ENCODE measurements around the gene TMEM9.

DNA sequence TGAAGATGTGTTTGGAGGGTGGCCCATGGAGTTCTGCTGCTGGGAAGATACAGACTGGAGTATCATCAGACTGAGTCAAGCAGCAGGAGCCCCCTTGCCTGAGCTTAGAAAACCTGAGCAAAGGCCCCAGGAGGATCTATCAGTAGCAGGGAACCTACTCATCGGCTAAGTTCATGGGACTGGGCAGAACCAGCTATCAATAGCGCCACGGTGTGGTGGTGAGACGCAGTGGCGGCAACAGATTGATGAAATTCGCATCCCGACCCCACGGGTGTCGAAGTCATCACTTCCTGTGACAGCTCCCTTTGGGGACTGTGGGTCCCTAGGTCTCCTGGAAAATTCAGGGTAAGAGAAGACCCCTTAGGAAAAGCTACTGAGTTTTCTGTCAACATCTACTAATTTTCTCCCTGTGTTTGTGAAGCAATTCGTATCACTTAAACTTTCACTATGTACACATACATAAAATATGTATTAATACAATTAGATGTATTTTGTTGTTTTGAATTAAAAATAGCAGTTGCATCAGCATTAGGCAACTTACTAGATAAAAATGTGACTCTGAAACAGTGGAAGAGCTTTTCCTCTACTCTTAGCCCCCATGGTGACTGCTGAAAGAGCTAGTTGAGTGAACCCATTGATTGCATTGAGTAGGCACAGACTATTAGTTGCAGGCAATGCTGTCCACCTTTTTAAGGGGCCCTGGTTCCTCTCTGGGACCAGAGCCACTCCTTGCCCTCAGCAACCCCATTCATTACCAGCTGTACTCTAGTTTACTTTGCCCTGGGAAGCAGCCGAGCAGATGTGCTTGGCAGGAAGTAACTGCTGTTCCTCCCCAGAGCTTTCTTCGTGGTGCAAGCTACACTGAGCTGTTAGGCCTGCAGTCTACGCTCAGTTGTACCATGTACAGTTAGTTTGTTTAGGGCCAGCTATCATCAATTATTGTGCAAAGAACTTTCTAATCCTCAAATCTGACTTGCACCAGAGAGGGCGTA is 34.8 kb downstream of the TMEM9 start:
- TF ChIP-seq CBFA2T2 (conservative IDR thresholded peaks at IDR 0.05) (no peak), NR1H2 (CRISPR knock-in tag; IDR thresholded peaks at IDR 0.05) (no peak)

Measured in K562 (cell line).